CD1c-positive myeloid dendritic cell (primary cell): Measurements from ENCODE around the gene KLK8.
"Not testable (repeated sequence)": the region's sequence is repeated elsewhere in the genome, so short reads cannot be mapped to it uniquely, and the experiment has no call there.

Experiments used
- DNase-seq: peaks from one replicate; pipeline ENCODE4 v3.0.0-alpha.2; 2016; ENCODE audit errors: extremely low spot score

Gene KLK8

GRCh38 chr19:50983625-50984292 is 17.6 kb downstream of the KLK8 start, which contains the start of gene KLK7:
Gene KLK7 (minus strand): TSS chr19:50983917. CDS start chr19:50982399, 1,518 bp downstream.
- DNase-seq = peak; percentile 14

GRCh38 chr19:50982186-50982585 is 19.2 kb downstream of the KLK8 start:
- no peak for DNase-seq

DNA sequence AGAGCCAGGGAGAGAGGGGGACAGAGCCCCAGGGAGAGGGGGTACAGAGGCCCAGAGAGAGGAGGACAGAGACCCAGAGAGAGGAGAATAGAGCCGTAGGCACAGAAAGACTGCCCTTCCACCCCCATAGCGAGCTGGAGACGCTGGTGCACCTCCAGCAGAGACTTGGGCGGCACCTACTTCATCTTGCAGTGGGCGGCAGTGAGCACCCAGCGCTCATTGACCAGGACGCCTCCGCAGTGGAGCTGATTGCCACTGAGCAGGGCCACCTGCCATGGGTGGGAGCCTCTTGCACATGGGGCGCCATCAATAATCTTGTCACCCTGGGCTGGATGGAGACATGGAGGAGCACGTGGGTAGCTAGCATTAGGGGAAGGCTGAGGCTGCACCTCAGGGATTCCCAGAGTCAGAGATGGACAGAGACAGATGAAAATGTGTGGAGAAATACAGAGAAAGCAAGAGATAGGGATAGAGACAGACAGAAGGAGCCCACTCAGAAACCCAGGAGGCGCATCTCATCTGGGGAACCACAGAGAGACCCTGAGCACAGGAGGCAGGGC is 19.7 kb downstream of the KLK8 start:
- DNase-seq = no peak

DNA sequence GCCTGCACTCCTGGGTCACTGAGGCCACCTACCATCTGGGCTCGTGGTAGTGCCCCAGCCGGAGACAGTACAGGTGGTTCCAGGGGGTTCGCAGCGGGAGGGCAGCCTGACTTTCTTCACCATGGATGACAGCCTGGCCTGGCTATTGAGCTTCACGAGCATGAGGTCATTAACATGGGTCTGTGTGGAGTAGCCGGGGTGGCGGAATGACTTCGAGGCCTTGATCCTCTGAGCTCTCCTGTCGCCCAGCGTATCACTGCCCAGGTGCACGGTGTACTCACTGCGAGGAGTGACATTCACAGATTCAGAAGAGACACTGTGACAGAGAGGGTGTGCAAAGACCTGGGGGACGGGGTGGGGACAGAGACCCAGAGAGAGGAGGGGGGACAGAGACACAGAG is 21.2 kb downstream of the KLK8 start:
- DNase-seq = no peak

DNA sequence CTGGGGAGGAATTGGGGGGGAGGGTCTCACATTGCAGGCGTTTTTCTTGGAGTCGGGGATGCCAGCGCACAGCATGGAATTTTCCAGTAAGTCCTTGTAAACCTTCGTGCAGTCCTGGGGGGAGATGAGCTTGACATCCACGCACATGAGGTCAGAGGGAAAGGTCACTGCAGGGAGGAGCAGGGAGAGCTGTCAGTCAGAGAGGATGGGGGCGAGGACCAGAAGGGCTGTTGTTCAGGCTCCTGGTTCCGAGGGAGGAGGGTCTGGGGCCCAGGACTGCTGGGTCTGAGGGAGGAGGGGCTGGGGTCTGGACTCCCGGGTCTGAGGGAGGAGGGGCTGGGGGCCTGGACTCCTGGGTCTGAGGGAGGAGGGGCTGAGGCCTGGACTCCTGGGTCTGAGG is 21.6 kb downstream of the KLK8 start:
- no peak for DNase-seq

GRCh38 chr19:50978772-50979390 is 22.5 kb downstream of the KLK8 start:
- no peak for DNase-seq

GRCh38 chr19:50977626-50978025 is 23.8 kb downstream of the KLK8 start:
- no peak for DNase-seq

GRCh38 chr19:50975766-50976165 is 25.6 kb downstream of the KLK8 start:
- DNase-seq = no peak

DNA sequence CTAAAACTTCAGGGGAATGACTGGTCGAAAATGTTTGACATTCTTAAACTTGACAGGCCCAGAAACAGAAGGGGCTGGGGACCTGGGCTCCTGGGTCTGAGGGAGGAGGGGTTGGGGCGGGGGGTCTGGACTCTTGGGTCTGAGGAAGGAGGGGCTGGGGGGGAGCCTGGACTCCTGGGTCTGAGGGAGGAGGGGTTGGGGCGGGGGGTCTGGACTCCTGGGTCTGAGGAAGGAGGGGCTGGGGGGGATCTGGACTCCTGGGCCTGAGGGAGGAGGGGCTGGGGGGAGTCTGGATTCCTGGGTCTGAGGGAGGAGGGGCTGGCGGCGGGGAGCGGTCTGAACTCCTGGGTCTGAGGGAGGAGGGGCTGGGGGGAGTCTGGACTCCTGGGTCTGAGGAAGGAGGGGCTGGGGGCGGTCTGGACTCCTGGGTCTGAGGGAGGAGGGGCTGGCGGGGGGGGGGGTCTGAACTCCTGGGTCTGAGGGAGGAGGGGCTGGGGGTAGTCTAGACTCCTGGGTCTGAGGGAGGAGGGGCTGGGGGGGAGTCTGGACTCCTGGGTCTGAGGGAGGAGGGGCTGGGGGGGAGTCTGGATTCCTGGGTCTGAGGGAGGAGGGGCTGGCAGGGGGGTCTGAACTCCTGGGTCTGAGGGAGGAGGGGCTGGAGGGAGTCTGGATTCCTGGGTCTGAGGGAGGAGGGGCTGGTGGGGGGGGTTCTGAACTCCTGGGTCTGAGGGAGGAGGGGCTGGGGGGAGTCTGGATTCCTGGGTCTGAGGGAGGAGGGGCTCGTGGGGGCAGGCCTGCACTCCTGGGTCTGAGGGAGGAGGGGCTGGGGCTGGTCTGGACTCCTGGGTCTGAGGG is 26.5 kb downstream of the KLK8 start:
- DNase-seq = no peak

DNA sequence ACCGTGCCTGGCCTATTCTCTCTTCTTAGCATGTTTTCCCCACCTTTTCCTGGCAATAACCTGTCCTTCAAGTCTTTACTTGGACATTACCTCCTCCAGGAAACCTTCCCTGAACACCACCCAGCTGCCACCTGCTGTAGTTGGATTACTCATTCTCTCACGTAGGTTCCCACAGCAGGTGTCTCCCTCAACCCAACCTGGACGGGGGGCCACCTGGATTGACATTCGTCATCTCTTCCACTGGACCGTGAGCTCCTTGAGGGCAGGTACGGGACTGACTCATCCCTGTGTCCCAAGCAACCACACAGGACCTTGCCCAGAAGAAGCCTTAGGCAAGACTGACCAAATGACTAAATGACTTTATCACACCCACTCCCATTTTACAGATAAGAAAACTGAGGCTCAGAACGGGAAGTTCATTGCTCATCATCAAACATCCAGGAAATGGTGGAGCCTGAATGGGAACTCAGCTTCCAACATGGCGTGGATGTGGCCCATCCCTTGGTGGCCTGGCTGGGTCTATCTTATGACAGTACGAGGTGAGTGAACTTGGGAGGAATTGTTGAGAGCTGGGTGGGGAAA is 28.5 kb downstream of the KLK8 start:
- DNase-seq = no peak

GRCh38 chr19:50969810-50970209 is 31.6 kb downstream of the KLK8 start:
- not testable (repeated sequence) for DNase-seq

- DNase-seq = no peak
Observed at GRCh38 chr19:50969413-50969760, 32.0 kb downstream of the KLK8 start, which contains the start of gene KLK6. Gene KLK6 (minus strand): TSS chr19:50969591. CDS start chr19:50968104, 1,487 bp downstream.

- DNase-seq = no peak
Observed at GRCh38 chr19:50968716-50969412, 32.5 kb downstream of the KLK8 start.

DNA sequence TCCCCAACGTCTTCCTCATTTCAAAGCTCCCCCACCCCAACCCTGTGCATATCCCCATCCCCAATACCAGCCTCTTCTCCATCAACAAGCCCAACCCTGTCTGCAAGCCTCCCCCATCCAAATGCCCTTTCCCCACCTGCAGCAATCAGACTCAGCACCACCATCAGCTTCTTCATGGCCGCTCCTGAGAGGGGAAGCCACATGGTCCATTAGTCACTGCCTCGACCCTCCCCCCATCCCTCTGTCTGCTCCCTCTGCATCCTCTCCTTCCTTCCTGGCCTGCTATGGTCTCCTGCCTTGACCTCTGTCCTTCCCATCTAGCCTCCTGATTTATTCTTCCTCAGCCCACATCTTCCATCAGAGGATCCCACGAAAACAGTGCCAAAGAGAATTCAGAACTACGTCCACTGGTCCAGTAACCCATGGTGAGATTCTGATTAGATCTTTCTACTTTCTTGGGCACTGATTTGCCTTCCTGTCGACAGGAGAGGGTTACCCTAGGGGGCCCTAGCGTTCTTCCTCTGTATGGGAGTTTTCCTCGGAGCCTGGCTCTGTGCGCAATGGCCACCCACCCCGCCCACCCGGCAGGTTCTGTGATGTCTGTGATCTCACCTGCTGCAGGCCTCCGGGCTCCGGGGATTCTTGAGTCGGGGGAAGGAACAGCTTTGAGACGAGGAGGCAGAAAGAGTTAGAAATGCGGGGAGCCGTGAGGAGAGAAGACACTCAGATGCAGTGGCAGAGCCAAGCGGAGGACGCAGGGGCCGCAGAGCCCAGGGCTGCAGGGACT is 33.3 kb downstream of the KLK8 start:
- DNase-seq = no peak

- DNase-seq = no peak
Observed at GRCh38 chr19:50964266-50964665, 37.1 kb downstream of the KLK8 start.

DNA sequence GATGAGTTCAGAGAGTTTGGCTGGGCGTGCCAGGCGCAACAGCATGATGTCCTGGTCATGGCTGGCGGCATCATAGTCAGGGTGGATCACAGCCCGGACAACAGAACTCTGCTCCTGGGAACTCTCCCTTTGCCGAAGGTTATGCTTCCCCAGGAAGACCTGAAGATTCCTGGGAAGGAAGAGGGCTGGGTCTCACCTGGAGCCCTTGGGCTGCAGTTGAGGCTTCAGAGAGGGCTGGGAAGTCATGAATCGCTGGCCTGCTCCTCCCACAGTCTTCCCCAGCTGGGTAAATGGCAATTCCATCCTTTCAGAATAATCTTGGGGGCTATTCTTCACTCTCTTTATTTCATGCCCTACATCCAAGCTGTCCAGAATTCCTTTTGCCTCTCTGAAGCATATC is 38.0 kb downstream of the KLK8 start:
- DNase-seq = no peak

GRCh38 chr19:50962245-50962644 is 39.2 kb downstream of the KLK8 start:
- no peak for DNase-seq

DNA sequence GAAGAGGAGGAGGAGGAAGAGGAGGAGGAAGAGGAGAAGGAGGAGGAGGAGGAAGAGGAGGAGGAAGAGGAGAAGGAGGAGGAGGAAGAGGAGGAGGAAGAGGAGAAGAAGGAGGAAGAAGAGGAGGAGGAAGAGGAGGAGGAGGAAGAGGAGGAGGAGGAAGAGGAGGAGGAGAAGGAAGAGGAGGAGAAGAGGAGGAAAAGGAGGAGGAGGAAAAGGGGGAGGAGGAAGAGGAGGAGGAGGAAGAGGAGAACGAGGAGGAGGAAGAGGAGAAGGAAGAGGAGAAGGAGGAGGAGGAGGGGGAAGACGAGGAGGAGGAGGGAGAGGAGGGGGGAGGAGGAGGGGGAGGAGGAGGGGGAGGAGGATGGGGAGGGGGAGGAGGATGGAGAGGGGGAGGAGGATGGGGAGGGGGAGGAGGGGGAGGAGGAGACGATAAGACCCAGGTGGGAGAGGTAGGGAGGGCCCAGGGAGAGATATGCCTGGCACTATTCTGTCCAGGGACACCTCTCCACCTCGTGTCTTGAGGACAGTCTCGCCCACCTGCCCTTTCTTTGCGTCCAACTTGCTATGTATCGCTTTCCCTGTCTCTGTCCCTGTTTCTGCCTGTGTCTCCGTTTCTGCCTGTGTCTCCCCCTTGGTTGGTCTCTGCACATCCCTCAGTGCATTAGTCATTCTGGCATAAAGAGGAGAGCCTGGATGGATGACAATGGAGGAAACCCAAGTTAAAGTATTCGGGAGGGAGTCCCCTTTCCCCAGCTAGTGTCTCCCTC is 41.5 kb downstream of the KLK8 start:
- no peak for DNase-seq

GRCh38 chr19:50957587-50957986 is 43.8 kb downstream of the KLK8 start:
- DNase-seq = no peak

- no peak for DNase-seq
Observed at GRCh38 chr19:50952910-50953309, 48.5 kb downstream of the KLK8 start, which contains the start of gene KLK5. Gene KLK5 (minus strand): TSS chr19:50953038. CDS start chr19:50952657, 381 bp downstream.
